K562 (cell line): ENCODE measurements around the gene ATP5ME. TPM values are rescaled to one million over a fixed set of nuclear protein-coding genes. Genes with fewer than 3 reads are reported as not detected.

ENCODE experiments used
- BDP1 ChIP-seq: IDR thresholded peaks from 3 replicates; pipeline ENCODE4 v1.6.1; 2011; ENCODE audit not compliant: insufficient read length, insufficient read depth
- CHD4 ChIP-seq: fragments of 200-600 bp; sonication (generic); IDR thresholded peaks from 3 replicates; pipeline ENCODE4 v1.6.1; 2012; ENCODE audit warnings: low read depth, mild to moderate bottlenecking, mixed read lengths, low read length, inconsistent platforms; ENCODE audit not compliant: insufficient read depth, insufficient replicate concordance, poor library complexity, severe bottlenecking
- CREB1 ChIP-seq, 2 experiments: sonication (generic) in 1 of 2; formaldehyde crosslinking in 1 of 2; IDR thresholded peaks; 2 replicates each; pipeline versions ENCODE4 v1.6.1 to v1.8.0; 2012 to 2022; ENCODE audit warnings: inconsistent platforms in 1 of 2, mild to moderate bottlenecking in 1 of 2, missing genetic modification reagents in 1 of 2, moderate library complexity in 1 of 2
- E2F3 ChIP-seq: fragments of 250-450 bp; sonication (Bioruptor Pico); IDR thresholded peaks from 2 replicates; pipeline ENCODE4 v1.4.0; 2020; ENCODE audit warnings: mild to moderate bottlenecking
- EHMT2 ChIP-seq: fragments of 450-650 bp; IDR thresholded peaks from 2 replicates; pipeline ENCODE4 v1.6.1; 2018; ENCODE audit warnings: antibody characterized with exemption
- ERF ChIP-seq: fragments of 450-650 bp; formaldehyde crosslinking; IDR thresholded peaks from 2 replicates; pipeline ENCODE4 v1.4.0; 2020; ENCODE audit warnings: mild to moderate bottlenecking, mixed read lengths
- HIVEP1 ChIP-seq: fragments of 250-450 bp; sonication (Bioruptor Pico); IDR thresholded peaks from 2 replicates; pipeline ENCODE4 v1.4.0; 2020; ENCODE audit warnings: mild to moderate bottlenecking
- HSF4 ChIP-seq: fragments of 250-450 bp; sonication (Bioruptor Pico); IDR thresholded peaks from 2 replicates; pipeline ENCODE4 v2.1.2; 2022; ENCODE audit warnings: mild to moderate bottlenecking, moderate library complexity, borderline replicate concordance
- KDM5B ChIP-seq: fragments of 200-600 bp; sonication (generic); IDR thresholded peaks from 2 replicates; pipeline ENCODE4 v1.6.1; 2012; ENCODE audit warnings: low read depth, mild to moderate bottlenecking, moderate library complexity, low read length, control low read depth, inconsistent platforms; ENCODE audit not compliant: insufficient replicate concordance
- MAFK ChIP-seq: IDR thresholded peaks from 2 replicates; pipeline ENCODE4 v1.6.1; 2011; ENCODE audit warnings: low read length, improper control_type of control experiment
- MED1 ChIP-seq: sonication (generic); formaldehyde crosslinking; IDR thresholded peaks from 2 replicates; pipeline ENCODE4 v1.8.1; 2023; ENCODE audit warnings: missing genetic modification reagents, borderline replicate concordance
- NCOA2 ChIP-seq, 2 experiments: fragments of 450-650 bp; IDR thresholded peaks; 2 replicates each; pipeline ENCODE4 v1.6.1; 2018; ENCODE audit warnings: mild to moderate bottlenecking in 2 of 2, moderate library complexity in 1 of 2; ENCODE audit not compliant: partially characterized antibody in 2 of 2
- NFRKB ChIP-seq: fragments of 450-650 bp; IDR thresholded peaks from 2 replicates; pipeline ENCODE4 v1.6.1; 2016; ENCODE audit warnings: low read depth
- PHB2 ChIP-seq: fragments of 450-650 bp; IDR thresholded peaks from 2 replicates; pipeline ENCODE4 v1.6.1; 2017; ENCODE audit warnings: low read depth
- RAD21 ChIP-seq, 2 experiments: fragments of 250-450 bp in 1 of 2; fragments of 450-650 bp in 1 of 2; sonication (Bioruptor Pico) in 1 of 2; formaldehyde crosslinking in 1 of 2; IDR thresholded peaks in 1 of 2; conservative IDR thresholded peaks in 1 of 2; 2 replicates each; pipeline versions ENCODE4 v1.4.0 to v1.8.0; 2020 to 2022; ENCODE audit warnings: mild to moderate bottlenecking in 2 of 2, moderate library complexity in 1 of 2
- SAFB ChIP-seq: fragments of 200-400 bp; formaldehyde crosslinking; IDR thresholded peaks from 2 replicates; pipeline ENCODE4 v1.6.1; 2017; ENCODE audit warnings: low read depth, low read length, borderline replicate concordance
- SIN3A ChIP-seq, 2 experiments: fragments of 150-350 bp in 1 of 2; IDR thresholded peaks; 2 replicates each; pipeline ENCODE4 v1.6.1; 2011 to 2016; ENCODE audit warnings: borderline replicate concordance in 2 of 2, low read depth in 2 of 2, low read length in 2 of 2, mild to moderate bottlenecking in 2 of 2, moderate library complexity in 2 of 2; ENCODE audit not compliant: control insufficient read depth in 1 of 2
- SMAD4 ChIP-seq: fragments of 250-450 bp; sonication (Bioruptor Pico); conservative IDR thresholded peaks from 2 replicates; pipeline ENCODE4 v1.8.0; 2021; ENCODE audit warnings: inconsistent platforms, mild to moderate bottlenecking, moderate library complexity
- SMC3 ChIP-seq: conservative IDR thresholded peaks from 2 replicates; pipeline ENCODE4 v1.6.1; 2011; ENCODE audit warnings: low read depth, low read length, improper control_type of control experiment; ENCODE audit not compliant: insufficient read depth
- WHSC1 ChIP-seq: IDR thresholded peaks from one replicate; pipeline ENCODE4 v1.6.1; 2012; ENCODE audit warnings: low read length, control low read depth, inconsistent platforms
- ZBTB9 ChIP-seq: fragments of 450-650 bp; formaldehyde crosslinking; IDR thresholded peaks from 2 replicates; pipeline ENCODE4 v1.4.0; 2020; ENCODE audit warnings: mild to moderate bottlenecking, moderate library complexity
- ZNF239 ChIP-seq: fragments of 250-450 bp; sonication (Bioruptor Pico); IDR thresholded peaks from 2 replicates; pipeline ENCODE4 v1.4.0; 2020; ENCODE audit warnings: mild to moderate bottlenecking
- ZNF551 ChIP-seq: fragments of 250-450 bp; sonication (Bioruptor Pico); IDR thresholded peaks from 2 replicates; pipeline ENCODE4 v1.5.0; 2021; ENCODE audit warnings: mild to moderate bottlenecking, moderate library complexity
- polyA plus RNA-seq, 8 experiments: library from polyadenylated mRNA; depleted of rRNA in 4 of 8; stranded (reverse) in 5 of 8; unstranded in 3 of 8; fragments of >200 nt; fragmentation: Nextera tagmentation in 2 of 8; fragmentation: Illumina TruSeq in 1 of 8; extraction: Ambion mirVana in 2 of 8; extraction: Trizol in 1 of 8; gene quantifications; 2 replicates each; pipeline versions ENCODE4 v1.2.1 to v1.2.3, GENCODE V29; 2011 to 2014; ENCODE audit warnings: inconsistent platforms in 1 of 8, missing spikeins in 1 of 8
- total RNA-seq, 7 experiments: library from RNA; depleted of rRNA in 6 of 7; stranded (reverse); fragments of >200 nt in 6 of 7; fragmentation: Illumina TruSeq in 2 of 7; extraction: Trizol in 2 of 7; gene quantifications; 2 replicates each; pipeline versions ENCODE4 v1.2.1 to v1.2.3, GENCODE V29; 2011 to 2021; ENCODE audit warnings: low replicate concordance in 1 of 7
- TF ChIP-seq, protein P1 (sequence below): fragments of 200-400 bp; formaldehyde crosslinking; IDR thresholded peaks from 2 replicates; pipeline ENCODE4 v1.6.1; 2017; ENCODE audit warnings: mild to moderate bottlenecking, low read depth, low read length, moderate library complexity

The ATP5ME gene
- total and polyA plus RNA-seq, 9 of the 15 experiments (the other 6 are each of a cell fraction or from before 2014, with no cell fraction given): 509 to 2,480 (median 887) TPM

DNA sequence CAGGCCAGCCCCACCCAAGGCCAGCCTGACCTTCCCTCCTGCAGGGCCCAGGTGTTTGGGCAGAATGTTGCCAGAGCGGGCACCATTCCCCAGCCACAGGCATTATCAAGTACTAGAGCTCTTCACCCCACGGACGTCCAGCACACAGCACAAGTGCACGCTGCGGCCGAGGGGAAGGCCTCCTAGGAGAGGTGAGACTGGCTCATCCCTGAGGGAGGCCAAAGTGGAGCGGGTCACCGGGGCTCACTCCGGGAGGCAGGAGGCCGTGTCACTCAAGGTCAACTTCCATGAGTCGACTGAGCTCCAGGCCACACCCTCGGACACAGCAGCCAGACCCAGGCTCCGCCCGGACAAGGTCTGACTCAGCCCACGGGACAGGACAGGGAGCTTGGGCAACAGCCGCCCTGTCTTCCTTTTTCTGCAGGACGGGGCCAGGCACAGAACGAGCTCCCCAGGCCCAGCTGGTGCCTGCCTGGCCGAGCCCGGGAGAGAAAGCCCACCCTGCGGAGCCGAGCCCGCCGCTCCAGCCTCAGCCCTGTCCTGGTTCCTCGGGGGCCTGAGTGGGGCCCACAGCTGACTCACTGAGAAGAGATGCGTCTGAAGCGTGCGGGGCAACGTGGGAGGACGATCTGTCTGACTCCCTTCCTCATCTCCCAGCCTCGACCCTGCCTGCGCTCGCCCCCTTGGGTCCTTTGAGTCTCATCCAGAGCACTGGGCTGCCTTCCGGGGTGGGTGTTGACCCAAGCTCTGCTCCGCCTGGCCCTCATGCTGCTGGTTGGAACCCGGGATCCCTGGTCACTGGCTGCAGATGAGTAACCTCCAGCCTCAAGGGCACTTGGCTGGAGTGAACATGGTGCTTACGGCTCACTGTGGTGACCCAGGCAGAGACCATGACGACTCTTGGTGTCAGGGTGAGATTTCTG lies 13.2 kb upstream of the ATP5ME start (continued):
- TF ChIP-seq ZNF551 (CRISPR knock-in tag): no peak
- TF ChIP-seq PHB2: no peak
- no peak for TF ChIP-seq HIVEP1
- TF ChIP-seq RAD21 (CRISPR knock-in tag; conservative IDR thresholded peaks at IDR 0.05 in 1 of 2, IDR thresholded peaks at IDR 0.05 in 1 of 2): 0 out of 4 replicates have a peak, but pooled peaks of 1 of the 2 experiments have one; percentile 3
- peak; percentile 19; the same call in 1 of the 2 replicates for TF ChIP-seq MAFK
- no peak for TF ChIP-seq SIN3A (IDR thresholded peaks at IDR 0.05; ENCODE audit: borderline replicate concordance in 2 of 2, control insufficient read depth in 1 of 2, low read depth in 2 of 2, low read length in 2 of 2)
- no peak for TF ChIP-seq ZNF239 (CRISPR knock-in tag)
- TF ChIP-seq CREB1 (IDR thresholded peaks at IDR 0.05): no peak
- no peak; the same call in 1 of the 2 replicates for TF ChIP-seq CREB1 (CRISPR knock-in tag; IDR thresholded peaks at IDR 0.05)
- TF ChIP-seq CHD4: no peak
- TF ChIP-seq NCOA2 (IDR thresholded peaks at IDR 0.05; ENCODE audit: partially characterized antibody in 2 of 2): no peak
- TF ChIP-seq NFRKB: no peak; the same call in 1 of the 2 replicates
- no peak for TF ChIP-seq MED1 (CRISPR knock-in tag)
- no peak; the same call in 1 of the 2 replicates for TF ChIP-seq ZBTB9 (CRISPR knock-in tag)
- TF ChIP-seq E2F3 (CRISPR knock-in tag): no peak; the same call in 1 of the 2 replicates
- peak; percentile 58; the same call in 1 of the 2 replicates for TF ChIP-seq SAFB
- no peak for TF ChIP-seq EHMT2
- no peak for TF ChIP-seq BDP1
- TF ChIP-seq SMC3: no peak
- TF ChIP-seq, protein P1, sequence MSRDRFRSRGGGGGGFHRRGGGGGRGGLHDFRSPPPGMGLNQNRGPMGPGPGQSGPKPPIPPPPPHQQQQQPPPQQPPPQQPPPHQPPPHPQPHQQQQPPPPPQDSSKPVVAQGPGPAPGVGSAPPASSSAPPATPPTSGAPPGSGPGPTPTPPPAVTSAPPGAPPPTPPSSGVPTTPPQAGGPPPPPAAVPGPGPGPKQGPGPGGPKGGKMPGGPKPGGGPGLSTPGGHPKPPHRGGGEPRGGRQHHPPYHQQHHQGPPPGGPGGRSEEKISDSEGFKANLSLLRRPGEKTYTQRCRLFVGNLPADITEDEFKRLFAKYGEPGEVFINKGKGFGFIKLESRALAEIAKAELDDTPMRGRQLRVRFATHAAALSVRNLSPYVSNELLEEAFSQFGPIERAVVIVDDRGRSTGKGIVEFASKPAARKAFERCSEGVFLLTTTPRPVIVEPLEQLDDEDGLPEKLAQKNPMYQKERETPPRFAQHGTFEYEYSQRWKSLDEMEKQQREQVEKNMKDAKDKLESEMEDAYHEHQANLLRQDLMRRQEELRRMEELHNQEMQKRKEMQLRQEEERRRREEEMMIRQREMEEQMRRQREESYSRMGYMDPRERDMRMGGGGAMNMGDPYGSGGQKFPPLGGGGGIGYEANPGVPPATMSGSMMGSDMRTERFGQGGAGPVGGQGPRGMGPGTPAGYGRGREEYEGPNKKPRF: no peak
- TF ChIP-seq WHSC1: no peak
- peak; percentile 71 for TF ChIP-seq KDM5B
- TF ChIP-seq ERF (CRISPR knock-in tag): no peak
- TF ChIP-seq SMAD4 (CRISPR knock-in tag): peak; percentile 91
- no peak for TF ChIP-seq HSF4 (CRISPR knock-in tag)
